G401 (cell line): ENCODE results near the gene GPC2. TPM values are rescaled to one million over a fixed set of nuclear protein-coding genes. Genes with fewer than 3 reads are reported as not detected.
"Not testable (repeated sequence)": the region's sequence is repeated elsewhere in the genome, so short reads cannot be mapped to it uniquely, and the experiment has no call there.

Source experiments
- DNase-seq: peaks from one replicate; pipeline ENCODE4 v3.0.0-alpha.2; 2015; ENCODE audit warnings: low spot score
- in situ Hi-C: cut with HindIII; loops from 2 replicates; pipeline ENCODE4 v1.10.0; 2016; ENCODE audit warnings: low sequenced_read_pairs, mixed read lengths
- total RNA-seq: library from RNA; depleted of rRNA; stranded (reverse); fragments of >200 nt; shearing (Covaris generic); gene quantifications from 2 replicates; pipeline ENCODE4 v1.2.3, GENCODE V29; 2014

Gene GPC2
- total RNA-seq, 1 experiment from 2014 or later = 8.8 TPM

GRCh38 chr7:100156331-100157068 lies 20.7 kb downstream of the GPC2 start:
- no peak for DNase-seq
- in situ Hi-C loops = no loop called here

GRCh38 chr7:100155553-100156317 lies 21.4 kb downstream of the GPC2 start:
- in situ Hi-C loops = no loop called here
- DNase-seq = no peak

GRCh38 chr7:100154651-100155491 lies 22.3 kb downstream of the GPC2 start:
- in situ Hi-C loops = no loop called here
- DNase-seq = no peak

GRCh38 chr7:100153708-100154535 lies 23.3 kb downstream of the GPC2 start:
- no peak for DNase-seq
- in situ Hi-C loops = no loop called here

GRCh38 chr7:100152937-100153666 lies 24.1 kb downstream of the GPC2 start:
- DNase-seq = no peak
- in situ Hi-C loops = no loop called here

GRCh38 chr7:100152404-100152803 lies 24.8 kb downstream of the GPC2 start:
- in situ Hi-C loops = no loop called here
- DNase-seq = no peak

- in situ Hi-C loops = no loop called here
- peak; percentile 100 for DNase-seq
Measured at GRCh38 chr7:100148559-100149328, 28.4 kb downstream of the GPC2 start, which contains the start of gene LAMTOR4. TSS of gene LAMTOR4 (plus strand) at chr7:100148918. CDS start at chr7:100148973, 55 bp downstream.

GRCh38 chr7:100148225-100148558 lies 29.0 kb downstream of the GPC2 start:
- no peak for DNase-seq
- in situ Hi-C loops = no loop called here

- DNase-seq = no peak
- in situ Hi-C loops = no loop called here
Measured at GRCh38 chr7:100147278-100147677, 29.9 kb downstream of the GPC2 start.

- in situ Hi-C loops, DNase-seq: not testable (repeated sequence)
Measured at GRCh38 chr7:100146350-100146749, 30.8 kb downstream of the GPC2 start.

- in situ Hi-C loops = no loop called here
Measured at GRCh38 chr7:100142461-100142860, 34.7 kb downstream of the GPC2 start.

GRCh38 chr7:100141555-100141949 lies 35.6 kb downstream of the GPC2 start:
- in situ Hi-C loops = no loop called here
- no peak for DNase-seq

More at GRCh38 chr7:100142461-100142860, 34.7 kb downstream of the GPC2 start:
- no peak for DNase-seq

- no peak for DNase-seq
- in situ Hi-C loops = no loop called here
Measured at GRCh38 chr7:100137851-100138760, 39.1 kb downstream of the GPC2 start.

GRCh38 chr7:100132697-100133151 lies 44.5 kb downstream of the GPC2 start:
- peak; percentile 46 for DNase-seq
- in situ Hi-C loops = no loop called here

GRCh38 chr7:100132126-100132525 lies 45.1 kb downstream of the GPC2 start:
- in situ Hi-C loops = no loop called here
- no peak for DNase-seq

GRCh38 chr7:100130608-100131453 lies 46.4 kb downstream of the GPC2 start:
- DNase-seq = peak; percentile 70
- in situ Hi-C loops = no loop called here
